IMR-90 (cell line): ENCODE data around the gene GALNT16. TPM values are rescaled to one million over a fixed set of nuclear protein-coding genes. Genes with fewer than 3 reads are reported as not detected.
A peak's percentile ranks its signal among the peaks of the same experiment; 100 is the strongest.

Experiments
- ATAC-seq: fragments of 200-7000 bp; cut with Tn5 transposase; 2 replicates; pipeline ENCODE4 v1.9.1; 2020; ENCODE audit warnings: low read depth, mild to moderate bottlenecking, moderate library complexity
- BruUV-seq: library from RNA; stranded (reverse); fragments of 400-500 nt; replicated peaks from 2 replicates; lab custom pipeline; 2021; lab: Mats Ljungman, UMichigan
- CTCF ChIA-PET: fragments of 300-600 bp; formaldehyde crosslinking; extraction: SDS; loops from one replicate; lab custom pipeline; 2021; ENCODE audit warnings: antibody characterized with exemption; lab: Yijun Ruan, JAX
- POLR2A ChIA-PET: fragments of 300-600 bp; sonication (Branson Sonifier 250); formaldehyde crosslinking; loops from one replicate; lab custom pipeline; 2022; ENCODE audit warnings: antibody characterized with exemption; ENCODE audit not compliant: unreplicated experiment; lab: Charles Lee
- DNase-seq: peaks from one replicate; pipeline ENCODE4 v3.0.0; 2013
- H2AFZ ChIP-seq: replicated peaks from 2 replicates; pipeline ENCODE3; 2013; ENCODE audit warnings: low read length, mild to moderate bottlenecking; ENCODE audit not compliant: poor library complexity
- H2AK5ac ChIP-seq: 2 replicates; pipeline ENCODE4 v1.6.1; 2013; ENCODE audit warnings: low read depth, low read length, inconsistent platforms
- H2AK9ac ChIP-seq: replicated peaks from 2 replicates; pipeline ENCODE3; 2013; ENCODE audit warnings: mild to moderate bottlenecking, low read depth, low read length, moderate library complexity; ENCODE audit not compliant: poor library complexity
- H2BK120ac ChIP-seq: 2 replicates; pipeline ENCODE4 v1.6.1; 2013; ENCODE audit warnings: low read depth, low read length, inconsistent platforms
- H2BK15ac ChIP-seq: 3 replicates; pipeline ENCODE4 v1.6.1; 2013; ENCODE audit warnings: low read depth, low read length, inconsistent platforms
- H2BK20ac ChIP-seq: 2 replicates; pipeline ENCODE4 v1.6.1; 2013; ENCODE audit warnings: low read depth, mild to moderate bottlenecking, inconsistent platforms, low read length, moderate library complexity
- H2BK5ac ChIP-seq: 2 replicates; pipeline ENCODE4 v1.6.1; 2013; ENCODE audit warnings: mild to moderate bottlenecking, low read depth, low read length, inconsistent platforms; ENCODE audit not compliant: poor library complexity, severe bottlenecking
- H3K14ac ChIP-seq: replicated peaks from 2 replicates; pipeline ENCODE4 v1.6.1; 2013; ENCODE audit warnings: low read depth, low read length, inconsistent platforms
- H3K18ac ChIP-seq: 2 replicates; pipeline ENCODE4 v1.6.1; 2013; ENCODE audit warnings: low read depth, low read length, control low read depth
- H3K23ac ChIP-seq: 2 replicates; pipeline ENCODE4 v1.6.1; 2013; ENCODE audit warnings: low read depth, low read length, inconsistent platforms
- H3K27ac ChIP-seq: 2 replicates; pipeline ENCODE4 v1.5.1; 2013; ENCODE audit warnings: mild to moderate bottlenecking, control low read depth, low read length; ENCODE audit not compliant: insufficient read depth
- H3K27me3 ChIP-seq: 2 replicates; pipeline ENCODE4 v1.6.1; 2013; ENCODE audit warnings: low read length; ENCODE audit not compliant: control insufficient read depth, insufficient read depth
- H3K36me3 ChIP-seq: 2 replicates; pipeline ENCODE4 v1.6.1; 2013; ENCODE audit warnings: low read length, mixed read lengths; ENCODE audit not compliant: control insufficient read depth, insufficient read depth
- H3K4ac ChIP-seq: 2 replicates; pipeline ENCODE4 v1.6.1; 2013; ENCODE audit warnings: low read depth, low read length, inconsistent platforms
- H3K4me1 ChIP-seq: 2 replicates; pipeline ENCODE4 v1.6.1; 2013; ENCODE audit warnings: low read length, mixed read lengths; ENCODE audit not compliant: control insufficient read depth, insufficient read depth
- H3K4me2 ChIP-seq: 2 replicates; pipeline ENCODE4 v1.6.1; 2013; ENCODE audit warnings: low read depth, mild to moderate bottlenecking, control low read depth, low read length, moderate library complexity
- H3K4me3 ChIP-seq: 2 replicates; pipeline ENCODE4 v1.5.1; 2013; ENCODE audit warnings: low read depth, mild to moderate bottlenecking, control low read depth, low read length, moderate library complexity; ENCODE audit not compliant: insufficient read depth
- H3K56ac ChIP-seq: 2 replicates; pipeline ENCODE4 v1.6.1; 2013; ENCODE audit warnings: low read length, inconsistent platforms; ENCODE audit not compliant: insufficient read depth; ENCODE audit errors: extremely low read depth
- H3K79me1 ChIP-seq, 2 experiments: 2 replicates each; pipeline ENCODE4 v1.6.1; 2013; ENCODE audit warnings: low read length in 2 of 2, inconsistent platforms in 1 of 2, low read depth in 1 of 2
- H3K9ac ChIP-seq: 2 replicates; pipeline ENCODE4 v1.6.1; 2013; ENCODE audit warnings: low read depth, low read length, control low read depth
- H3K9me1 ChIP-seq: 2 replicates; pipeline ENCODE4 v1.6.1; 2013; ENCODE audit warnings: low read length, inconsistent platforms; ENCODE audit not compliant: insufficient read depth
- H3K9me3 ChIP-seq: 2 replicates; pipeline ENCODE4 v1.6.1; 2013; ENCODE audit warnings: low read length; ENCODE audit not compliant: control insufficient read depth, insufficient read depth
- H4K20me1 ChIP-seq: 2 replicates; pipeline ENCODE4 v1.6.1; 2013; ENCODE audit warnings: low read length, inconsistent platforms; ENCODE audit not compliant: insufficient read depth
- H4K5ac ChIP-seq: 2 replicates; pipeline ENCODE4 v1.6.1; 2013; ENCODE audit warnings: mild to moderate bottlenecking, low read depth, low read length, control low read depth
- H4K8ac ChIP-seq, 2 experiments: 2 replicates each; pipeline ENCODE4 v1.6.1; 2013; ENCODE audit warnings: low read depth in 2 of 2, low read length in 2 of 2, control low read depth in 1 of 2, inconsistent platforms in 1 of 2
- H4K91ac ChIP-seq: 2 replicates; pipeline ENCODE4 v1.6.1; 2013; ENCODE audit warnings: low read depth, low read length, inconsistent platforms; ENCODE audit not compliant: insufficient read depth
- MAFK ChIP-seq: IDR thresholded peaks from 2 replicates; pipeline ENCODE4 v1.6.1; 2012; ENCODE audit warnings: low read depth, low read length, improper control_type of control experiment
- WGBS, 2 experiments: methylation state at CpG; one replicate each; pipeline versions ENCODE4 v1.1.5 to v1.1.7; 2013; ENCODE audit warnings: missing lambda C conversion rate in 2 of 2; ENCODE audit not compliant: insufficient read length in 1 of 2; ENCODE audit errors: extremely low coverage in 2 of 2; 5-methylcytosine and 5-hydroxymethylcytosine counted together
- dilution Hi-C: fragments of 300-500 bp; cut with HindIII; formaldehyde crosslinking; loops from one replicate; pipeline ENCODE4 v1.14.3; 2018; ENCODE audit warnings: low sequenced_read_pairs; ENCODE audit not compliant: unreplicated experiment
- in situ Hi-C: fragments of 300-500 bp; cut with MboI; formaldehyde crosslinking; loops from 3 replicates; pipeline ENCODE4 v1.14.3; 2019; ENCODE audit warnings: low sequenced_read_pairs, inconsistent platforms, mixed read lengths
- intact Hi-C: fragments of 100-400 bp; cut with micrococcal nuclease; formaldehyde crosslinking; loops from 2 replicates; pipeline ENCODE4 v1.10.0; 2022
- polyA plus RNA-seq, 3 experiments: library from polyadenylated mRNA; depleted of rRNA; stranded (reverse); fragments of >200 nt; gene quantifications; 2 replicates each; pipeline ENCODE4 v1.2.3, GENCODE V29; 2012; ENCODE audit warnings: low replicate concordance in 1 of 3
- total RNA-seq: library from RNA; depleted of rRNA; stranded (reverse); fragments of >200 nt; gene quantifications from 2 replicates; pipeline ENCODE4 v1.2.3, GENCODE V29; 2012

Gene GALNT16
- total and polyA plus RNA-seq, 2 of the 4 experiments (the other 2 are of a cell fraction), result 0.36 to 1.5 TPM

DNA sequence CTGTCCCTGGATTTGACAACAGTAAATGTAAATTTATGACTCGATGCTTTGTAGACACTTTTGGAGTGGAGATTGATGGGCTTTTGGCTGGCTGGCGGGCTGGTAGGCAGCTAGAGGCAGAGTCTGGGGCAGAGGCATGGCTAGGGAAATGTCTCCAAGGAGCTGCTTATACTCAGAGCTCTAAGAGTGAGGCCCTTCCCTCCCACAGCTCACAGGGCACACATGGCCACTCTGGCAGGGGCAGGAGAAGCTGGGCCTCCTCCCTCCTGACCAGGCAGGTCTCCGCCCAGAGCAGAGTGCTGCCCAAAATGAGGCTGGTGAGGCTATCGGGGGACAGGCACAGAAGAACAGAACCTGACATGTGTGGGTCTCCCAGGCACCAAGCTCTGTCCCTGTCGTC, 67.5 kb downstream of the GALNT16 start:
- WGBS, 2 experiments, result 55% methylated on average over 2 of the region's 5 CpGs; no CpG with 5 or more reads in 1 of the 2 experiments
- no TSS peak for BruUV-seq

More for the DNA sequence above, 67.5 kb downstream of the GALNT16 start:
- Histone ChIP-seq H3K79me1 (no peaks in the 10 kb centered on the region), H4K5ac (no peak overlapping the region), H4K8ac (no peak overlapping the region), H3K27ac (no peak overlapping the region), H3K18ac (no peak overlapping the region), H2AFZ (no peak overlapping the region), H3K36me3 (no peaks in the 10 kb centered on the region), H3K4me3 (no peak overlapping the region), H2AK5ac (no peak overlapping the region), H3K56ac (no peak overlapping the region), H4K91ac (no peak overlapping the region), H3K4ac (no peak overlapping the region), H3K9me3 (no peaks in the 10 kb centered on the region), H3K27me3 (peaks cover 35% of the 10 kb centered on the region), H4K20me1 (no peaks in the 10 kb centered on the region), H3K14ac (no peak overlapping the region), H2BK20ac (no peak overlapping the region), H3K9ac (no peak overlapping the region), H3K23ac (no peak overlapping the region), H3K4me2 (no peak overlapping the region), H3K9me1 (no peaks in the 10 kb centered on the region; the same call in 1 of the 2 replicates), H2AK9ac (peak overlapping the region; percentile 65), H3K4me1 (no peaks in the 10 kb centered on the region), H2BK5ac (no peak overlapping the region), H2BK15ac (no peak overlapping the region), H2BK120ac (no peak overlapping the region)
- TF ChIP-seq MAFK, result no peak
- DNase-seq (no peak), ATAC-seq (no peak)
- POLR2A ChIA-PET, result no interaction called here
- CTCF ChIA-PET, result no interaction called here
- dilution Hi-C loops (no loop called here), intact Hi-C loops (no loop called here), in situ Hi-C loops (no loop called here)
